ENCODE measurements around the gene NXPH3.
A peak's percentile ranks its signal among the peaks of the same experiment; 100 is the strongest.

The NXPH3 gene

GRCh38 chr17:49576917-49577649 is 1.4 kb downstream of the NXPH3 start:
- peak overlapping the region; percentile 64 for H3K4me3 Mint-ChIP-seq
- no peak overlapping the region for H3K27ac Mint-ChIP-seq
- no peaks in the 10 kb centered on the region for H3K36me3 Mint-ChIP-seq (ENCODE audit: low read depth)
- H3K4me1 Mint-ChIP-seq (ENCODE audit: low read depth): peaks cover 12% of the 10 kb centered on the region
- peaks cover 60% of the 10 kb centered on the region for H3K27me3 Mint-ChIP-seq
- no peak for DNase-seq
- H3K9me3 Mint-ChIP-seq: no peaks in the 10 kb centered on the region

DNA sequence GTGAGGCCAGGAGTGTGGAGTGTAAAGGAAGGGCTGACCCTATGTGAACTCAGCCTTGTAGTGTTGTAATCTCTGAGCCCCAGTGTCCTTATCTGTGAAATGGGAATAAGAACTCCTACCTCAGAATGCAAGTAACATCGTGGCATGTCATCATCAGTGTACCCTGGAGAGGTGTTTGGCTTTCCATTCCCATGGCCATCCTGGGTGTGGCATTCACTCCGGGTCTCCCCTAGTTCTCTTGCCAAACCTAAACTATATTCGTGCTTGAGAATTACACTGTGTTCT is 1.9 kb downstream of the NXPH3 start:
- no peak overlapping the region for H3K27ac Mint-ChIP-seq
- DNase-seq: no peak

DNA sequence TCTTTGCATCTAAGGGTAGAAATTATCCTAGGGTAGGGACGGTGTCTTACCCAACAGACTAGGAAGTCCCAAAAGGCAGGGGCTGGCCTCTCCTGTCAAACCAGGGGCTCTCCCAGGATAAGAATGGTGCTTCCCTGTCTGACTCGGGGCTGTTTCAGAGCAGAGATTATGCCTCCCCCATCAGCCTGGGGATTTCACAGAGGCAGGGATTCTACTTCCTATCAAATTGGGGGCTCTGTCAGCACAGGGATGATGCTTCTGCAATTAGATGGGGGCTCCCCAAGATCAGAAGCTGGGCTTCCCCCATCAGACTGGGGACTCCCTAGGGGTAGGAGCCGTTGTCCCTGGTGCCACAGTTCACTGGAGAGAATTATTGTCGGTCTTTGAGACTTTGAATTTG is 2.3 kb downstream of the NXPH3 start:
- Mint-ChIP-seq H3K4me3 (no peak overlapping the region), H3K4me1 (ENCODE audit: low read depth) (peaks cover 12% of the 10 kb centered on the region), H3K36me3 (ENCODE audit: low read depth) (no peaks in the 10 kb centered on the region), H3K27me3 (peaks cover 54% of the 10 kb centered on the region), H3K27ac (no peak overlapping the region), H3K9me3 (no peaks in the 10 kb centered on the region)
- no peak for DNase-seq

More for the DNA sequence above, 1.9 kb downstream of the NXPH3 start:
- no peak overlapping the region for H3K4me3 Mint-ChIP-seq
- H3K9me3 Mint-ChIP-seq: no peaks in the 10 kb centered on the region
- no peaks in the 10 kb centered on the region for H3K36me3 Mint-ChIP-seq (ENCODE audit: low read depth)
- peaks cover 58% of the 10 kb centered on the region for H3K27me3 Mint-ChIP-seq
- peaks cover 12% of the 10 kb centered on the region for H3K4me1 Mint-ChIP-seq (ENCODE audit: low read depth)

- H3K27me3 Mint-ChIP-seq: peaks cover 49% of the 10 kb centered on the region
- H3K27ac Mint-ChIP-seq: no peak overlapping the region
- DNase-seq: no peak
- H3K4me1 Mint-ChIP-seq (ENCODE audit: low read depth): peaks cover 12% of the 10 kb centered on the region
- H3K36me3 Mint-ChIP-seq (ENCODE audit: low read depth): no peaks in the 10 kb centered on the region
- H3K9me3 Mint-ChIP-seq: no peaks in the 10 kb centered on the region
- no peak overlapping the region for H3K4me3 Mint-ChIP-seq
Measured at GRCh38 chr17:49578414-49578813, 2.7 kb downstream of the NXPH3 start.

DNA sequence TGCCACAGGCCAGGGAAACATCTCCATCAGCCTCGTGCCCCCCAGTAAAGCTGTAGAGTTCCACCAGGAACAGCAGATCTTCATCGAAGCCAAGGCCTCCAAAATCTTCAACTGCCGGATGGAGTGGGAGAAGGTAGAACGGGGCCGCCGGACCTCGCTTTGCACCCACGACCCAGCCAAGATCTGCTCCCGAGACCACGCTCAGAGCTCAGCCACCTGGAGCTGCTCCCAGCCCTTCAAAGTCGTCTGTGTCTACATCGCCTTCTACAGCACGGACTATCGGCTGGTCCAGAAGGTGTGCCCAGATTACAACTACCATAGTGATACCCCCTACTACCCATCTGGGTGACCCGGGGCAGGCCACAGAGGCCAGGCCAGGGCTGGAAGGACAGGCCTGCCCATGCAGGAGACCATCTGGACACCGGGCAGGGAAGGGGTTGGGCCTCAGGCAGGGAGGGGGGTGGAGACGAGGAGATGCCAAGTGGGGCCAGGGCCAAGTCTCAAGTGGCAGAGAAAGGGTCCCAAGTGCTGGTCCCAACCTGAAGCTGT is 3.4 kb downstream of the NXPH3 start:
- Mint-ChIP-seq H3K4me1 (ENCODE audit: low read depth) (peaks cover 12% of the 10 kb centered on the region), H3K27ac (no peak overlapping the region), H3K36me3 (ENCODE audit: low read depth) (no peaks in the 10 kb centered on the region), H3K9me3 (no peaks in the 10 kb centered on the region), H3K4me3 (no peak overlapping the region), H3K27me3 (peaks cover 43% of the 10 kb centered on the region)
- DNase-seq: no peak

DNA sequence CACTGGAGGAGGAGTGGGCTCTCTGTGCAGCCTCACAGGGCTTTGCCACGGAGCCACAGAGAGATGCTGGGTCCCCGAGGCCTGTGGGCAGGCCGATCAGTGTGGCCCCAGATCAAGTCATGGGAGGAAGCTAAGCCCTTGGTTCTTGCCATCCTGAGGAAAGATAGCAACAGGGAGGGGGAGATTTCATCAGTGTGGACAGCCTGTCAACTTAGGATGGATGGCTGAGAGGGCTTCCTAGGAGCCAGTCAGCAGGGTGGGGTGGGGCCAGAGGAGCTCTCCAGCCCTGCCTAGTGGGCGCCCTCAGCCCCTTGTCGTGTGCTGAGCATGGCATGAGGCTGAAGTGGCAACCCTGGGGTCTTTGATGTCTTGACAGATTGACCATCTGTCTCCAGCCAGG is 3.9 kb downstream of the NXPH3 start:
- no peak for DNase-seq
- Mint-ChIP-seq H3K4me1 (ENCODE audit: low read depth) (peaks cover 12% of the 10 kb centered on the region), H3K9me3 (no peaks in the 10 kb centered on the region), H3K4me3 (no peak overlapping the region), H3K27ac (no peak overlapping the region), H3K36me3 (ENCODE audit: low read depth) (no peaks in the 10 kb centered on the region), H3K27me3 (peaks cover 38% of the 10 kb centered on the region)

DNA sequence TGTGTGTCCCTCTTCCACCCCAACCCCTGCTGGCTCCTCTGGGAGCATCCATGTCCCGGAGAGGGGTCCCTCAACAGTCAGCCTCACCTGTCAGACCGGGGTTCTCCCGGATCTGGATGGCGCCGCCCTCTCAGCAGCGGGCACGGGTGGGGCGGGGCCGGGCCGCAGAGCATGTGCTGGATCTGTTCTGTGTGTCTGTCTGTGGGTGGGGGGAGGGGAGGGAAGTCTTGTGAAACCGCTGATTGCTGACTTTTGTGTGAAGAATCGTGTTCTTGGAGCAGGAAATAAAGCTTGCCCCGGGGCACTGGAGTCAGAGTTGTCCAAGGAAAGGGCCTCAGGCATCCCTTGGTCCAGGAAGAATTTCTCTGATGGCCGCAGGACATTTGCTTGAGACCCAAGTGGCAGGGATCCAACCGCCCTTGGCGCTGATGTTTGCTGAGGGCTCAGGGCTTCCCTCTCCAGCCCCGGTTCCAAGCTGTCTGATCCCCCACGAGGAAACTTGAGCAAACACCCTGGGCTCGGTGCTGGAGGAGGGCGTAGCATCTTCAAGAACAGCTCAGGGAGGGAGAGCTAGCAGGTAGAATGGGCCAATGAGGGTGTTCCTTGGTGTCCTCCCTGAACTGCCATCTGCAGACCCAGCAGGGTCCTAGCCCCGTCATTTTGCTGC is 4.5 kb downstream of the NXPH3 start:
- DNase-seq: no peak
- H3K27me3 Mint-ChIP-seq: peaks cover 32% of the 10 kb centered on the region
- no peak overlapping the region for H3K4me3 Mint-ChIP-seq
- no peaks in the 10 kb centered on the region for H3K9me3 Mint-ChIP-seq
- H3K27ac Mint-ChIP-seq: no peak overlapping the region
- peaks cover 12% of the 10 kb centered on the region for H3K4me1 Mint-ChIP-seq (ENCODE audit: low read depth)
- H3K36me3 Mint-ChIP-seq (ENCODE audit: low read depth): no peaks in the 10 kb centered on the region

- no peak for DNase-seq
- H3K36me3 Mint-ChIP-seq (ENCODE audit: low read depth): no peaks in the 10 kb centered on the region
- H3K27me3 Mint-ChIP-seq: peaks cover 26% of the 10 kb centered on the region
- H3K27ac Mint-ChIP-seq: no peak overlapping the region
- H3K4me3 Mint-ChIP-seq: no peak overlapping the region
- H3K9me3 Mint-ChIP-seq: no peaks in the 10 kb centered on the region
- peaks cover 11% of the 10 kb centered on the region for H3K4me1 Mint-ChIP-seq (ENCODE audit: low read depth)
Measured at GRCh38 chr17:49580981-49581647, 5.4 kb downstream of the NXPH3 start.

GRCh38 chr17:49581648-49581998 is 6.0 kb downstream of the NXPH3 start:
- Mint-ChIP-seq H3K9me3 (no peaks in the 10 kb centered on the region), H3K27ac (no peak overlapping the region), H3K4me1 (ENCODE audit: low read depth) (peaks cover 8% of the 10 kb centered on the region), H3K36me3 (ENCODE audit: low read depth) (no peaks in the 10 kb centered on the region), H3K27me3 (peaks cover 23% of the 10 kb centered on the region), H3K4me3 (no peak overlapping the region)
- DNase-seq: no peak

- DNase-seq: no peak
- Mint-ChIP-seq H3K27me3 (peaks cover 18% of the 10 kb centered on the region), H3K27ac (no peak overlapping the region), H3K4me1 (ENCODE audit: low read depth) (peaks cover 5% of the 10 kb centered on the region), H3K4me3 (no peak overlapping the region), H3K9me3 (no peaks in the 10 kb centered on the region), H3K36me3 (ENCODE audit: low read depth) (no peaks in the 10 kb centered on the region)
Measured at GRCh38 chr17:49582055-49582722, 6.5 kb downstream of the NXPH3 start.

- H3K4me1 Mint-ChIP-seq (ENCODE audit: low read depth): peaks cover under 1% of the 10 kb centered on the region
- H3K27me3 Mint-ChIP-seq: peaks cover 12% of the 10 kb centered on the region
- no peak for DNase-seq
- no peak overlapping the region for H3K4me3 Mint-ChIP-seq
- no peaks in the 10 kb centered on the region for H3K36me3 Mint-ChIP-seq (ENCODE audit: low read depth)
- no peaks in the 10 kb centered on the region for H3K9me3 Mint-ChIP-seq
- H3K27ac Mint-ChIP-seq: no peak overlapping the region
Measured at GRCh38 chr17:49582789-49583188, 7.1 kb downstream of the NXPH3 start.

- Mint-ChIP-seq H3K4me3 (no peak overlapping the region), H3K36me3 (ENCODE audit: low read depth) (no peaks in the 10 kb centered on the region), H3K27ac (no peak overlapping the region), H3K9me3 (no peaks in the 10 kb centered on the region), H3K4me1 (ENCODE audit: low read depth) (no peaks in the 10 kb centered on the region), H3K27me3 (peaks cover 8% of the 10 kb centered on the region)
- no peak for DNase-seq
Measured at GRCh38 chr17:49583226-49583625, 7.6 kb downstream of the NXPH3 start.

DNA sequence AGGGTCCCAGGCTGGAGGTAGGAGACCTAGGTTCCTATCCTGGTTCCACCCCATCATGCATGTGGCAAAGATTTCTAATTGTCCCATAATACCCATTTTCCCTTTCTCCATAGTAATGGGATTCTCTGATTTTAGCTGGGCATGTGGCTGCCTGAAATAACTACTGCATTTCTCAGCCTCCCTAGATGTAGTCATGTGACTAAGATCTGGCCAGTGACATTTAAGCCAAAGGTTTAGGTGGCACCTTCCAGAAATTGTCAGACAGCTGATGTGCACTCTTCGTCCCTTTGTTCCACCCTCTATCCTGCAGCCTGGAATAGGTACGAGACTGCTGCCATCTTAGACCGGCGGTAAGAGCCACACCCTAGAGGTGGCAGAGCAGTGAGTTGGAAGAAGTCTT is 8.2 kb downstream of the NXPH3 start:
- Mint-ChIP-seq H3K4me3 (no peak overlapping the region), H3K9me3 (no peaks in the 10 kb centered on the region), H3K27ac (no peak overlapping the region), H3K4me1 (ENCODE audit: low read depth) (no peaks in the 10 kb centered on the region), H3K36me3 (ENCODE audit: low read depth) (no peaks in the 10 kb centered on the region), H3K27me3 (peaks cover 3% of the 10 kb centered on the region)
- no peak for DNase-seq

DNA sequence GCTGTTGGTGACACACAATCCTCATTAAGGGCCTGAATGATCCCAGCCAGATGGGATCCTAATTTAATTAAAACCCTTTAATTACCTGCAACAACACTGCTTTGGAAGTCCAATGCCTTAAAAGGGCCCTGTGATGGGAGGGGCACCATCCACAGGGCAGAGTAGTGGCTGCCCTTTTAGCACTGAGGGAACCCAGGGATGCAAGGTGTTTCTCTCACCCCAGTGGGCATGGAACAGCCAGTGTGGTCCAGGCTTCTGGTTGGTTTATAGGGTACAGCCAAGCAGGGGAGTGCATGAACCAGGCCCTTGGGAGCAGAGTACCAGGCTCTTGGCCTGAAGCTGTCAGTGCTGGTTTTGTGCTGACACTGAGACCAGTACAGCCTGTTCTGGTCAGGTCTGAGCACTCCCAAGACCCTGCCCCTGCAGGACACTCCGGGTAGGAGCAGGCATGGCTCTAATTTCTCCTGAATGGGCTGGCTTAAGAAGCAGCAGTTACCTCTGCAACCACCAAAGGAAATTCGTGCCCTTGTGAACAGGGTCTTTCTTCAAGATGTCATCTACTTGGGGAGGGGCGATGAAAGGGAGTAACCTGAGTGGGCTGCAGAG is 9.9 kb downstream of the NXPH3 start:
- Mint-ChIP-seq H3K4me3 (no peak overlapping the region), H3K36me3 (ENCODE audit: low read depth) (peaks cover 2% of the 10 kb centered on the region), H3K9me3 (no peaks in the 10 kb centered on the region), H3K27me3 (no peaks in the 10 kb centered on the region), H3K27ac (no peak overlapping the region), H3K4me1 (ENCODE audit: low read depth) (no peaks in the 10 kb centered on the region)
- DNase-seq: no peak
